GM23338 (cell line): ENCODE measurements around the gene SRP14. TPM values are rescaled to one million over a fixed set of nuclear protein-coding genes. Genes with fewer than 3 reads are reported as not detected.

Experiments
- ATAC-seq: fragments of 200-7000 bp; cut with Tn5 transposase; 3 replicates; pipeline ENCODE4 v1.9.1; 2020
- DNase-seq: peaks from one replicate; pipeline ENCODE4 v3.0.0-alpha.2; 2015; ENCODE audit warnings: low spot score
- H2AFZ ChIP-seq: fragments of 200-600 bp; sonication (generic); 2 replicates; pipeline ENCODE4 v1.8.0; 2016; ENCODE audit warnings: antibody characterized with exemption, mild to moderate bottlenecking, moderate library complexity
- H3F3A ChIP-seq: fragments of 200-600 bp; sonication (generic); replicated peaks from 2 replicates; pipeline ENCODE4 v1.8.0; 2017; ENCODE audit warnings: antibody characterized with exemption, mixed run types, low read depth
- H3K27ac ChIP-seq: fragments of 200-600 bp; sonication (generic); 2 replicates; pipeline ENCODE4 v1.6.1; 2016; ENCODE audit warnings: low read depth
- H3K27me3 ChIP-seq: fragments of 200-600 bp; sonication (generic); 2 replicates; pipeline ENCODE4 v1.8.0; 2016; ENCODE audit warnings: mild to moderate bottlenecking, mixed run types, moderate library complexity; ENCODE audit not compliant: insufficient read depth
- H3K36me3 ChIP-seq: fragments of 200-600 bp; sonication (generic); 2 replicates; pipeline ENCODE4 v1.8.0; 2016; ENCODE audit warnings: mild to moderate bottlenecking; ENCODE audit not compliant: insufficient read depth
- H3K4me1 ChIP-seq: fragments of 200-600 bp; sonication (generic); 2 replicates; pipeline ENCODE4 v1.8.0; 2016; ENCODE audit warnings: mild to moderate bottlenecking, moderate library complexity; ENCODE audit not compliant: insufficient read depth
- H3K4me2 ChIP-seq: fragments of 200-600 bp; sonication (generic); 2 replicates; pipeline ENCODE4 v1.7.1; 2017; ENCODE audit warnings: mixed run types
- H3K4me3 ChIP-seq: fragments of 200-600 bp; sonication (generic); 2 replicates; pipeline ENCODE4 v1.6.1; 2016; ENCODE audit warnings: mixed run types
- H3K79me2 ChIP-seq: fragments of 200-600 bp; sonication (generic); replicated peaks from 2 replicates; pipeline ENCODE4 v1.8.0; 2017; ENCODE audit warnings: mild to moderate bottlenecking; ENCODE audit not compliant: insufficient read depth
- H3K9me2 ChIP-seq: fragments of 200-600 bp; sonication (generic); 2 replicates; pipeline ENCODE4 v1.8.0; 2017; ENCODE audit not compliant: insufficient read depth
- H4K20me1 ChIP-seq: fragments of 200-600 bp; sonication (generic); replicated peaks from 2 replicates; pipeline ENCODE4 v1.8.0; 2017; ENCODE audit warnings: mild to moderate bottlenecking; ENCODE audit not compliant: insufficient read depth
- H3K27ac Mint-ChIP-seq: 2 replicates; pipeline ENCODE4 v1.8.0; 2020; ENCODE audit warnings: inconsistent platforms, mild to moderate bottlenecking, moderate library complexity, mixed read lengths
- H3K27me3 Mint-ChIP-seq: 3 replicates; pipeline ENCODE4 v1.8.0; 2022; ENCODE audit warnings: low read depth, mild to moderate bottlenecking, moderate library complexity, mixed read lengths, inconsistent platforms; ENCODE audit not compliant: insufficient read depth, poor library complexity
- H3K36me3 Mint-ChIP-seq: 3 replicates; pipeline ENCODE4 v1.8.0; 2021; ENCODE audit warnings: low read depth, mild to moderate bottlenecking, inconsistent platforms, moderate library complexity, mixed read lengths
- H3K4me1 Mint-ChIP-seq: 3 replicates; pipeline ENCODE4 v1.8.0; 2020; ENCODE audit warnings: mild to moderate bottlenecking, inconsistent platforms, mixed read lengths
- H3K4me3 Mint-ChIP-seq: 3 replicates; pipeline ENCODE4 v1.8.0; 2021; ENCODE audit warnings: moderate library complexity, mild to moderate bottlenecking, inconsistent platforms, mixed read lengths
- H3K9me3 Mint-ChIP-seq: 3 replicates; pipeline ENCODE4 v1.8.0; 2020; ENCODE audit warnings: moderate library complexity, mild to moderate bottlenecking, inconsistent platforms, mixed read lengths
- CREB1 ChIP-seq: fragments of 250-450 bp; sonication (Bioruptor Pico); IDR thresholded peaks from 2 replicates; pipeline ENCODE4 v1.5.0; 2020; ENCODE audit warnings: low read depth, mild to moderate bottlenecking, moderate library complexity
- EZH2 ChIP-seq: fragments of 200-600 bp; sonication (generic); IDR thresholded peaks from one replicate; pipeline ENCODE4 v1.8.0; 2017; ENCODE audit warnings: antibody characterized with exemption, mild to moderate bottlenecking, low read depth; ENCODE audit not compliant: unreplicated experiment
- EZH2phosphoT487 ChIP-seq: fragments of 200-600 bp; sonication (generic); IDR thresholded peaks from one replicate; pipeline ENCODE4 v1.8.1; 2018; ENCODE audit warnings: antibody characterized with exemption; ENCODE audit not compliant: unreplicated experiment
- JUNB ChIP-seq: IDR thresholded peaks from one replicate; pipeline ENCODE4 v1.6.1; 2016; ENCODE audit warnings: antibody characterized with exemption; ENCODE audit not compliant: unreplicated experiment
- NANOG ChIP-seq: IDR thresholded peaks from 2 replicates; pipeline ENCODE4 v1.6.1; 2016; ENCODE audit warnings: antibody characterized with exemption, borderline replicate concordance
- POLR2AphosphoS5 ChIP-seq: IDR thresholded peaks from 2 replicates; pipeline ENCODE4 v1.6.1; 2016; ENCODE audit warnings: antibody characterized with exemption, low read depth
- STAT1 ChIP-seq: IDR thresholded peaks from one replicate; pipeline ENCODE4 v1.6.1; 2016; ENCODE audit warnings: antibody characterized with exemption; ENCODE audit not compliant: unreplicated experiment
- ZNF114 ChIP-seq: fragments of 250-450 bp; sonication (Bioruptor Pico); IDR thresholded peaks from 2 replicates; pipeline ENCODE4 v1.5.0; 2020; ENCODE audit warnings: mild to moderate bottlenecking, moderate library complexity
- ZNF331 ChIP-seq: fragments of 250-450 bp; sonication (Bioruptor Pico); IDR thresholded peaks from 2 replicates; pipeline ENCODE4 v1.5.0; 2020; ENCODE audit warnings: low read depth, mild to moderate bottlenecking, moderate library complexity
- polyA plus RNA-seq: library from polyadenylated mRNA; unstranded; fragments of >200 nt; fragmentation: Nextera tagmentation; extraction: Ambion mirVana; gene quantifications from 2 replicates; pipeline ENCODE4 v1.2.1, GENCODE V29; 2016
- total RNA-seq: library from RNA; depleted of rRNA; stranded (reverse); fragments of >200 nt; shearing (Covaris generic); gene quantifications from 2 replicates; pipeline ENCODE4 v1.2.3, GENCODE V29; 2014
- TF ChIP-seq, protein P1 (sequence below), 2 experiments: fragments of 200-600 bp in 1 of 2; sonication (generic) in 1 of 2; conservative IDR thresholded peaks; 2 replicates each; pipeline versions ENCODE4 v1.5.1 to v1.6.1; 2016 to 2017; ENCODE audit warnings: antibody characterized with exemption in 2 of 2, low read depth in 2 of 2, mild to moderate bottlenecking in 2 of 2, moderate library complexity in 1 of 2
- TF ChIP-seq, protein P2 (sequence below): fragments of 250-450 bp; sonication (Bioruptor Pico); IDR thresholded peaks from 2 replicates; pipeline ENCODE4 v1.5.0; 2020; ENCODE audit warnings: mild to moderate bottlenecking, moderate library complexity
- TF ChIP-seq, protein P3 (sequence below): IDR thresholded peaks from one replicate; pipeline ENCODE4 v1.6.1; 2018; ENCODE audit warnings: antibody characterized with exemption; ENCODE audit not compliant: unreplicated experiment
- TF ChIP-seq, protein P4 (sequence below): IDR thresholded peaks from 2 replicates; pipeline ENCODE4 v1.6.1; 2016; ENCODE audit warnings: antibody characterized with exemption

Gene SRP14
- total and polyA plus RNA-seq, 2 experiments from 2014 or later = 249 to 1,412 TPM

DNA sequence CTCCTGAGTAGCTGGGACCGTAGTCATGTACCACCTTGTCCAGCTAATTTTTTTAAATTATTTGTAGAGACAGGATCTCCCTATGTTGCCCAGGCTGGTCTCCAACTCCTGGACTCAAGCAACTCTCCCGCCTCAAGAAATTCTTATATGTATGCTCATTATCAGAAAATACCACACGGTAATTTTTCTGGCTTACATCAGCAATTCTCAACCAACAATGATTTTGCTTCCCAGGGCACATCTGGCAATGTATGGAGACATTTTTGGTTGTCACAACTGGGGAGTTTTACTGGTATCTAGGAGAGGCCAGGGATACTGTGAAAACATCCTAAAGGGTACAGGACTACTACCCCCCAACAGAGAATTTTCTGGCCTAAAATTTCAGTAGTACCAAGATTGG lies 10.8 kb downstream of the SRP14 start:
- H3K36me3 ChIP-seq = peaks cover 68% of the 10 kb centered on the region
- ATAC-seq = no peak
- peaks cover 92% of the 10 kb centered on the region for H3K36me3 Mint-ChIP-seq

More for the DNA sequence above, 10.8 kb downstream of the SRP14 start:
- Mint-ChIP-seq H3K27ac (no peak overlapping the region), H3K27me3 (peaks cover 4% of the 10 kb centered on the region), H3K9me3 (no peaks in the 10 kb centered on the region), H3K4me1 (peaks cover 5% of the 10 kb centered on the region; the same call in 1 of the 3 replicates), H3K4me3 (no peak overlapping the region)
- no peak overlapping the region for H2AFZ ChIP-seq
- no peak for DNase-seq
- no peaks in the 10 kb centered on the region for H3K4me1 ChIP-seq
- no peaks in the 10 kb centered on the region for H3K79me2 ChIP-seq
- H4K20me1 ChIP-seq = peaks cover 6% of the 10 kb centered on the region
- H3K9me2 ChIP-seq = no peaks in the 10 kb centered on the region
- peaks cover 12% of the 10 kb centered on the region for H3F3A ChIP-seq
- peak overlapping the region; percentile 84; the same call in 1 of the 2 replicates for H3K27ac ChIP-seq
- TF ChIP-seq, protein P1, sequence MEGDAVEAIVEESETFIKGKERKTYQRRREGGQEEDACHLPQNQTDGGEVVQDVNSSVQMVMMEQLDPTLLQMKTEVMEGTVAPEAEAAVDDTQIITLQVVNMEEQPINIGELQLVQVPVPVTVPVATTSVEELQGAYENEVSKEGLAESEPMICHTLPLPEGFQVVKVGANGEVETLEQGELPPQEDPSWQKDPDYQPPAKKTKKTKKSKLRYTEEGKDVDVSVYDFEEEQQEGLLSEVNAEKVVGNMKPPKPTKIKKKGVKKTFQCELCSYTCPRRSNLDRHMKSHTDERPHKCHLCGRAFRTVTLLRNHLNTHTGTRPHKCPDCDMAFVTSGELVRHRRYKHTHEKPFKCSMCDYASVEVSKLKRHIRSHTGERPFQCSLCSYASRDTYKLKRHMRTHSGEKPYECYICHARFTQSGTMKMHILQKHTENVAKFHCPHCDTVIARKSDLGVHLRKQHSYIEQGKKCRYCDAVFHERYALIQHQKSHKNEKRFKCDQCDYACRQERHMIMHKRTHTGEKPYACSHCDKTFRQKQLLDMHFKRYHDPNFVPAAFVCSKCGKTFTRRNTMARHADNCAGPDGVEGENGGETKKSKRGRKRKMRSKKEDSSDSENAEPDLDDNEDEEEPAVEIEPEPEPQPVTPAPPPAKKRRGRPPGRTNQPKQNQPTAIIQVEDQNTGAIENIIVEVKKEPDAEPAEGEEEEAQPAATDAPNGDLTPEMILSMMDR (conservative IDR thresholded peaks at IDR 0.05; ENCODE audit: low read depth in 2 of 2) = no peak
- TF ChIP-seq STAT1 (no peak), JUNB (no peak), POLR2AphosphoS5 (no peak), EZH2 (no peak), EZH2phosphoT487 (no peak), NANOG (no peak), CREB1 (CRISPR knock-in tag) (no peak), ZNF114 (CRISPR knock-in tag) (no peak), ZNF331 (CRISPR knock-in tag) (no peak)
- TF ChIP-seq, protein P2, sequence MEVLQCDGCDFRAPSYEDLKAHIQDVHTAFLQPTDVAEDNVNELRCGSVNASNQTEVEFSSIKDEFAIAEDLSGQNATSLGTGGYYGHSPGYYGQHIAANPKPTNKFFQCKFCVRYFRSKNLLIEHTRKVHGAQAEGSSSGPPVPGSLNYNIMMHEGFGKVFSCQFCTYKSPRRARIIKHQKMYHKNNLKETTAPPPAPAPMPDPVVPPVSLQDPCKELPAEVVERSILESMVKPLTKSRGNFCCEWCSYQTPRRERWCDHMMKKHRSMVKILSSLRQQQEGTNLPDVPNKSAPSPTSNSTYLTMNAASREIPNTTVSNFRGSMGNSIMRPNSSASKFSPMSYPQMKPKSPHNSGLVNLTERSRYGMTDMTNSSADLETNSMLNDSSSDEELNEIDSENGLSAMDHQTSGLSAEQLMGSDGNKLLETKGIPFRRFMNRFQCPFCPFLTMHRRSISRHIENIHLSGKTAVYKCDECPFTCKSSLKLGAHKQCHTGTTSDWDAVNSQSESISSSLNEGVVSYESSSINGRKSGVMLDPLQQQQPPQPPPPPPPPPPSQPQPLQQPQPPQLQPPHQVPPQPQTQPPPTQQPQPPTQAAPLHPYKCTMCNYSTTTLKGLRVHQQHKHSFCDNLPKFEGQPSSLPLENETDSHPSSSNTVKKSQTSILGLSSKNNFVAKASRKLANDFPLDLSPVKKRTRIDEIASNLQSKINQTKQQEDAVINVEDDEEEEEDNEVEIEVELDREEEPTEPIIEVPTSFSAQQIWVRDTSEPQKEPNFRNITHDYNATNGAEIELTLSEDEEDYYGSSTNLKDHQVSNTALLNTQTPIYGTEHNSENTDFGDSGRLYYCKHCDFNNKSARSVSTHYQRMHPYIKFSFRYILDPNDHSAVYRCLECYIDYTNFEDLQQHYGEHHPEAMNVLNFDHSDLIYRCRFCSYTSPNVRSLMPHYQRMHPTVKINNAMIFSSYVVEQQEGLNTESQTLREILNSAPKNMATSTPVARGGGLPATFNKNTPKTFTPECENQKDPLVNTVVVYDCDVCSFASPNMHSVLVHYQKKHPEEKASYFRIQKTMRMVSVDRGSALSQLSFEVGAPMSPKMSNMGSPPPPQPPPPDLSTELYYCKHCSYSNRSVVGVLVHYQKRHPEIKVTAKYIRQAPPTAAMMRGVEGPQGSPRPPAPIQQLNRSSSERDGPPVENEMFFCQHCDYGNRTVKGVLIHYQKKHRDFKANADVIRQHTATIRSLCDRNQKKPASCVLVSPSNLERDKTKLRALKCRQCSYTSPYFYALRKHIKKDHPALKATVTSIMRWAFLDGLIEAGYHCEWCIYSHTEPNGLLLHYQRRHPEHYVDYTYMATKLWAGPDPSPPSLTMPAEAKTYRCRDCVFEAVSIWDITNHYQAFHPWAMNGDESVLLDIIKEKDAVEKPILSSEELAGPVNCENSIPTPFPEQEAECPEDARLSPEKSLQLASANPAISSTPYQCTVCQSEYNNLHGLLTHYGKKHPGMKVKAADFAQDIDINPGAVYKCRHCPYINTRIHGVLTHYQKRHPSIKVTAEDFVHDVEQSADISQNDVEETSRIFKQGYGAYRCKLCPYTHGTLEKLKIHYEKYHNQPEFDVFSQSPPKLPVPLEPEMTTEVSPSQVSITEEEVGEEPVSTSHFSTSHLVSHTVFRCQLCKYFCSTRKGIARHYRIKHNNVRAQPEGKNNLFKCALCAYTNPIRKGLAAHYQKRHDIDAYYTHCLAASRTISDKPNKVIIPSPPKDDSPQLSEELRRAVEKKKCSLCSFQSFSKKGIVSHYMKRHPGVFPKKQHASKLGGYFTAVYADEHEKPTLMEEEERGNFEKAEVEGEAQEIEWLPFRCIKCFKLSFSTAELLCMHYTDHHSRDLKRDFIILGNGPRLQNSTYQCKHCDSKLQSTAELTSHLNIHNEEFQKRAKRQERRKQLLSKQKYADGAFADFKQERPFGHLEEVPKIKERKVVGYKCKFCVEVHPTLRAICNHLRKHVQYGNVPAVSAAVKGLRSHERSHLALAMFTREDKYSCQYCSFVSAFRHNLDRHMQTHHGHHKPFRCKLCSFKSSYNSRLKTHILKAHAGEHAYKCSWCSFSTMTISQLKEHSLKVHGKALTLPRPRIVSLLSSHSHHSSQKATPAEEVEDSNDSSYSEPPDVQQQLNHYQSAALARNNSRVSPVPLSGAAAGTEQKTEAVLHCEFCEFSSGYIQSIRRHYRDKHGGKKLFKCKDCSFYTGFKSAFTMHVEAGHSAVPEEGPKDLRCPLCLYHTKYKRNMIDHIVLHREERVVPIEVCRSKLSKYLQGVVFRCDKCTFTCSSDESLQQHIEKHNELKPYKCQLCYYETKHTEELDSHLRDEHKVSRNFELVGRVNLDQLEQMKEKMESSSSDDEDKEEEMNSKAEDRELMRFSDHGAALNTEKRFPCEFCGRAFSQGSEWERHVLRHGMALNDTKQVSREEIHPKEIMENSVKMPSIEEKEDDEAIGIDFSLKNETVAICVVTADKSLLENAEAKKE (CRISPR knock-in tag) = no peak
- TF ChIP-seq, protein P3, sequence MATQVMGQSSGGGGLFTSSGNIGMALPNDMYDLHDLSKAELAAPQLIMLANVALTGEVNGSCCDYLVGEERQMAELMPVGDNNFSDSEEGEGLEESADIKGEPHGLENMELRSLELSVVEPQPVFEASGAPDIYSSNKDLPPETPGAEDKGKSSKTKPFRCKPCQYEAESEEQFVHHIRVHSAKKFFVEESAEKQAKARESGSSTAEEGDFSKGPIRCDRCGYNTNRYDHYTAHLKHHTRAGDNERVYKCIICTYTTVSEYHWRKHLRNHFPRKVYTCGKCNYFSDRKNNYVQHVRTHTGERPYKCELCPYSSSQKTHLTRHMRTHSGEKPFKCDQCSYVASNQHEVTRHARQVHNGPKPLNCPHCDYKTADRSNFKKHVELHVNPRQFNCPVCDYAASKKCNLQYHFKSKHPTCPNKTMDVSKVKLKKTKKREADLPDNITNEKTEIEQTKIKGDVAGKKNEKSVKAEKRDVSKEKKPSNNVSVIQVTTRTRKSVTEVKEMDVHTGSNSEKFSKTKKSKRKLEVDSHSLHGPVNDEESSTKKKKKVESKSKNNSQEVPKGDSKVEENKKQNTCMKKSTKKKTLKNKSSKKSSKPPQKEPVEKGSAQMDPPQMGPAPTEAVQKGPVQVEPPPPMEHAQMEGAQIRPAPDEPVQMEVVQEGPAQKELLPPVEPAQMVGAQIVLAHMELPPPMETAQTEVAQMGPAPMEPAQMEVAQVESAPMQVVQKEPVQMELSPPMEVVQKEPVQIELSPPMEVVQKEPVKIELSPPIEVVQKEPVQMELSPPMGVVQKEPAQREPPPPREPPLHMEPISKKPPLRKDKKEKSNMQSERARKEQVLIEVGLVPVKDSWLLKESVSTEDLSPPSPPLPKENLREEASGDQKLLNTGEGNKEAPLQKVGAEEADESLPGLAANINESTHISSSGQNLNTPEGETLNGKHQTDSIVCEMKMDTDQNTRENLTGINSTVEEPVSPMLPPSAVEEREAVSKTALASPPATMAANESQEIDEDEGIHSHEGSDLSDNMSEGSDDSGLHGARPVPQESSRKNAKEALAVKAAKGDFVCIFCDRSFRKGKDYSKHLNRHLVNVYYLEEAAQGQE = no peak
- TF ChIP-seq, protein P4, sequence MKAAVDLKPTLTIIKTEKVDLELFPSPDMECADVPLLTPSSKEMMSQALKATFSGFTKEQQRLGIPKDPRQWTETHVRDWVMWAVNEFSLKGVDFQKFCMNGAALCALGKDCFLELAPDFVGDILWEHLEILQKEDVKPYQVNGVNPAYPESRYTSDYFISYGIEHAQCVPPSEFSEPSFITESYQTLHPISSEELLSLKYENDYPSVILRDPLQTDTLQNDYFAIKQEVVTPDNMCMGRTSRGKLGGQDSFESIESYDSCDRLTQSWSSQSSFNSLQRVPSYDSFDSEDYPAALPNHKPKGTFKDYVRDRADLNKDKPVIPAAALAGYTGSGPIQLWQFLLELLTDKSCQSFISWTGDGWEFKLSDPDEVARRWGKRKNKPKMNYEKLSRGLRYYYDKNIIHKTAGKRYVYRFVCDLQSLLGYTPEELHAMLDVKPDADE = no peak
- H3K4me3 ChIP-seq = no peak overlapping the region
- H3K27me3 ChIP-seq = no peaks in the 10 kb centered on the region
- H3K4me2 ChIP-seq = no peak overlapping the region
